Loucy (cell line): Measurements from ENCODE around the gene SLTM.

Experiments used
- EZH2phosphoT487 ChIP-seq: fragments of 200-600 bp; IDR thresholded peaks from 2 replicates; pipeline ENCODE4 v1.6.1; 2018; ENCODE audit warnings: antibody characterized with exemption, mild to moderate bottlenecking, moderate library complexity, borderline replicate concordance
- TF ChIP-seq, protein P1 (sequence below): fragments of 200-600 bp; sonication (generic); conservative IDR thresholded peaks from 2 replicates; pipeline ENCODE4 v1.5.1; 2014; ENCODE audit warnings: mild to moderate bottlenecking, antibody characterized with exemption, low read length

DNA sequence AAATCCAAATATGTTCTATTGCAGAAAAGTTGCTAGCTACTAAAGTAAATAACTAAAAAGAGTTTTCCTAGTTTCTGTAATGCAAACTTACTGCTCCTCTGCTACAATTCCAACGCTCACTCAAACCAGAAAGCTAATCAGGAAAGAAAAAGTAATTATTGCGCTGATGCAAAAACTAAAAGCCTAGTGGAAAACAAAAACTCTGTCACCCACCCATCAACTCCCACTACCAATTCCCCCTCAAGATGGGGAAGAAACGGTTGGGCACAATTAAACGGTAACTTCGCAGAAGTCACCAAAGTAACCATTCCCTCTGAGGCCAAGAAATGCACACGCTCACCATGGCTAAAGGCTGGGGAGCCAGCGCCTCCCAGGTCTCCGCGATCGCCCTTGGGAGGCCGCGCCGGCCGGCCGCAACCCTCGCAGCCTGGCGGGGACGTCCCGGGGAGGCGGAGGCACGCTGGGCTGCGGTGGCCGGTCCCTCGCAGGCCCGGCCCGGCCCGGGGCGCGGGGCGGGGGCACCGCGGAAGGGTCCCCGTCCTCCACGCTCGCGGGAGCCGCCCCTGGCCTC lies 684 bp downstream of the SLTM start:
- TF ChIP-seq, protein P1, sequence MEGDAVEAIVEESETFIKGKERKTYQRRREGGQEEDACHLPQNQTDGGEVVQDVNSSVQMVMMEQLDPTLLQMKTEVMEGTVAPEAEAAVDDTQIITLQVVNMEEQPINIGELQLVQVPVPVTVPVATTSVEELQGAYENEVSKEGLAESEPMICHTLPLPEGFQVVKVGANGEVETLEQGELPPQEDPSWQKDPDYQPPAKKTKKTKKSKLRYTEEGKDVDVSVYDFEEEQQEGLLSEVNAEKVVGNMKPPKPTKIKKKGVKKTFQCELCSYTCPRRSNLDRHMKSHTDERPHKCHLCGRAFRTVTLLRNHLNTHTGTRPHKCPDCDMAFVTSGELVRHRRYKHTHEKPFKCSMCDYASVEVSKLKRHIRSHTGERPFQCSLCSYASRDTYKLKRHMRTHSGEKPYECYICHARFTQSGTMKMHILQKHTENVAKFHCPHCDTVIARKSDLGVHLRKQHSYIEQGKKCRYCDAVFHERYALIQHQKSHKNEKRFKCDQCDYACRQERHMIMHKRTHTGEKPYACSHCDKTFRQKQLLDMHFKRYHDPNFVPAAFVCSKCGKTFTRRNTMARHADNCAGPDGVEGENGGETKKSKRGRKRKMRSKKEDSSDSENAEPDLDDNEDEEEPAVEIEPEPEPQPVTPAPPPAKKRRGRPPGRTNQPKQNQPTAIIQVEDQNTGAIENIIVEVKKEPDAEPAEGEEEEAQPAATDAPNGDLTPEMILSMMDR: no peak
- TF ChIP-seq EZH2phosphoT487: no peak
